GM18520 (cell line): ENCODE data around the gene FHIT.
A peak's percentile ranks its signal among the peaks of the same experiment; 100 is the strongest.
"Not testable (repeated sequence)": the region's sequence is repeated elsewhere in the genome, so short reads cannot be mapped to it uniquely, and the experiment has no call there.

Experiments used
- ATAC-seq: cut with Tn5 transposase; IDR thresholded peaks from one replicate; pipeline ENCODE4 v1.9.1; 2021; ENCODE audit not compliant: unreplicated experiment

The FHIT gene

GRCh38 chr3:60588806-60589205 is 662.4 kb downstream of the FHIT start:
- no peak for ATAC-seq

- no peak for ATAC-seq
Observed at GRCh38 chr3:60585918-60586317, 665.3 kb downstream of the FHIT start.

GRCh38 chr3:60584250-60584649 is 667.0 kb downstream of the FHIT start:
- no peak for ATAC-seq

- no peak for ATAC-seq
Observed at GRCh38 chr3:60582288-60582687, 669.0 kb downstream of the FHIT start.

- no peak for ATAC-seq
Observed at GRCh38 chr3:60580809-60581208, 670.4 kb downstream of the FHIT start.

- ATAC-seq = no peak
Observed at GRCh38 chr3:60579734-60580133, 671.5 kb downstream of the FHIT start.

- ATAC-seq = no peak
Observed at GRCh38 chr3:60578936-60579335, 672.3 kb downstream of the FHIT start.

- no peak for ATAC-seq
Observed at GRCh38 chr3:60577601-60578000, 673.7 kb downstream of the FHIT start.

GRCh38 chr3:60575718-60576272 is 675.5 kb downstream of the FHIT start:
- ATAC-seq = no peak

GRCh38 chr3:60574046-60574769 is 677.0 kb downstream of the FHIT start:
- no peak for ATAC-seq

- no peak for ATAC-seq
Observed at GRCh38 chr3:60573494-60573893, 677.8 kb downstream of the FHIT start.

- ATAC-seq = no peak
Observed at GRCh38 chr3:60571511-60571910, 679.7 kb downstream of the FHIT start.

GRCh38 chr3:60557122-60557521 is 694.1 kb downstream of the FHIT start:
- ATAC-seq = no peak

- ATAC-seq = peak; percentile 86
Observed at GRCh38 chr3:60555686-60556354, 695.4 kb downstream of the FHIT start.

- no peak for ATAC-seq
Observed at GRCh38 chr3:60553144-60553543, 698.1 kb downstream of the FHIT start.

- no peak for ATAC-seq
Observed at GRCh38 chr3:60552581-60552980, 698.7 kb downstream of the FHIT start.

GRCh38 chr3:60551455-60552209 is 699.6 kb downstream of the FHIT start:
- ATAC-seq = no peak

- ATAC-seq = no peak
Observed at GRCh38 chr3:60549863-60550262, 701.4 kb downstream of the FHIT start.

GRCh38 chr3:60542995-60543394 is 708.3 kb downstream of the FHIT start:
- ATAC-seq = no peak

GRCh38 chr3:60539394-60539793 is 711.9 kb downstream of the FHIT start:
- not testable (repeated sequence) for ATAC-seq

- no peak for ATAC-seq
Observed at GRCh38 chr3:60536420-60536819, 714.8 kb downstream of the FHIT start.

- no peak for ATAC-seq
Observed at GRCh38 chr3:60531759-60532158, 719.5 kb downstream of the FHIT start.
